Sigmoid colon (tissue), 4 donors: ENCODE results near the gene XKR7.

Experiments used
- POLR2A ChIP-seq, 2 donors: fragments of 450-650 bp; IDR thresholded peaks; one replicate each; pipeline ENCODE4 v1.6.1; 2016; ENCODE audit warnings: antibody characterized with exemption in 2 of 2, mild to moderate bottlenecking in 2 of 2, moderate library complexity in 2 of 2
- POLR2AphosphoS5 ChIP-seq, 4 donors: sonication (generic); formaldehyde crosslinking; IDR thresholded peaks; one replicate each; pipeline ENCODE4 v1.6.1; 2017; ENCODE audit warnings: antibody characterized with exemption in 4 of 4
- TF ChIP-seq, protein P1 (sequence below), 4 experiments: fragments of 450-650 bp in 3 of 4; fragments of 200-600 bp in 1 of 4; IDR thresholded peaks; one replicate each; pipeline ENCODE4 v1.5.1; 2016 to 2019; ENCODE audit warnings: antibody characterized with exemption in 4 of 4, mild to moderate bottlenecking in 3 of 4, moderate library complexity in 2 of 4

DNA sequence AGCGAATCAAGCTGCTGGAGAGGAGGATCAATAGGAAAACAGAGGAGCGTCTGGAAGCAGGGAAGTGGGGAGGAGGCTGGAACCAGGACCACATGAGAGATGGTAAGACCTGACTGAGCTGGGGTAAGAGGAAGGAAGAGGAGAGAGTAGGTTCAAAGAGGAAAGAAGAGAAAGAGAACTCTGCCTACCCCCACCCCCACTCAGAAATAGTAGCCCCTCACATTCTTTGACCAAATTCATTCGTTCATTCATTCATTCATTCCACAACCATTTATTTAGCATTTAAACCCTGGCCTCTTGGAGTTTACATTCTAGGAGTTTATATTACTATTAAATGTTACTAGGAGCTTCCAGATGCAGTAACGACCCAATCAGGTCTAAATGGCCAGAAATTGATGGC, 68.3 kb downstream of the XKR7 start:
- TF ChIP-seq, protein P1, sequence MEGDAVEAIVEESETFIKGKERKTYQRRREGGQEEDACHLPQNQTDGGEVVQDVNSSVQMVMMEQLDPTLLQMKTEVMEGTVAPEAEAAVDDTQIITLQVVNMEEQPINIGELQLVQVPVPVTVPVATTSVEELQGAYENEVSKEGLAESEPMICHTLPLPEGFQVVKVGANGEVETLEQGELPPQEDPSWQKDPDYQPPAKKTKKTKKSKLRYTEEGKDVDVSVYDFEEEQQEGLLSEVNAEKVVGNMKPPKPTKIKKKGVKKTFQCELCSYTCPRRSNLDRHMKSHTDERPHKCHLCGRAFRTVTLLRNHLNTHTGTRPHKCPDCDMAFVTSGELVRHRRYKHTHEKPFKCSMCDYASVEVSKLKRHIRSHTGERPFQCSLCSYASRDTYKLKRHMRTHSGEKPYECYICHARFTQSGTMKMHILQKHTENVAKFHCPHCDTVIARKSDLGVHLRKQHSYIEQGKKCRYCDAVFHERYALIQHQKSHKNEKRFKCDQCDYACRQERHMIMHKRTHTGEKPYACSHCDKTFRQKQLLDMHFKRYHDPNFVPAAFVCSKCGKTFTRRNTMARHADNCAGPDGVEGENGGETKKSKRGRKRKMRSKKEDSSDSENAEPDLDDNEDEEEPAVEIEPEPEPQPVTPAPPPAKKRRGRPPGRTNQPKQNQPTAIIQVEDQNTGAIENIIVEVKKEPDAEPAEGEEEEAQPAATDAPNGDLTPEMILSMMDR (IDR thresholded peaks at IDR 0.05), result no peak
- TF ChIP-seq POLR2AphosphoS5 (IDR thresholded peaks at IDR 0.05), result no peak
- no peak for TF ChIP-seq POLR2A (IDR thresholded peaks at IDR 0.05)
